ENCODE measurements around the gene BBIP1.
"Not testable (repeated sequence)": the region's sequence is repeated elsewhere in the genome, so short reads cannot be mapped to it uniquely, and the experiment has no call there.

BBIP1 gene

DNA sequence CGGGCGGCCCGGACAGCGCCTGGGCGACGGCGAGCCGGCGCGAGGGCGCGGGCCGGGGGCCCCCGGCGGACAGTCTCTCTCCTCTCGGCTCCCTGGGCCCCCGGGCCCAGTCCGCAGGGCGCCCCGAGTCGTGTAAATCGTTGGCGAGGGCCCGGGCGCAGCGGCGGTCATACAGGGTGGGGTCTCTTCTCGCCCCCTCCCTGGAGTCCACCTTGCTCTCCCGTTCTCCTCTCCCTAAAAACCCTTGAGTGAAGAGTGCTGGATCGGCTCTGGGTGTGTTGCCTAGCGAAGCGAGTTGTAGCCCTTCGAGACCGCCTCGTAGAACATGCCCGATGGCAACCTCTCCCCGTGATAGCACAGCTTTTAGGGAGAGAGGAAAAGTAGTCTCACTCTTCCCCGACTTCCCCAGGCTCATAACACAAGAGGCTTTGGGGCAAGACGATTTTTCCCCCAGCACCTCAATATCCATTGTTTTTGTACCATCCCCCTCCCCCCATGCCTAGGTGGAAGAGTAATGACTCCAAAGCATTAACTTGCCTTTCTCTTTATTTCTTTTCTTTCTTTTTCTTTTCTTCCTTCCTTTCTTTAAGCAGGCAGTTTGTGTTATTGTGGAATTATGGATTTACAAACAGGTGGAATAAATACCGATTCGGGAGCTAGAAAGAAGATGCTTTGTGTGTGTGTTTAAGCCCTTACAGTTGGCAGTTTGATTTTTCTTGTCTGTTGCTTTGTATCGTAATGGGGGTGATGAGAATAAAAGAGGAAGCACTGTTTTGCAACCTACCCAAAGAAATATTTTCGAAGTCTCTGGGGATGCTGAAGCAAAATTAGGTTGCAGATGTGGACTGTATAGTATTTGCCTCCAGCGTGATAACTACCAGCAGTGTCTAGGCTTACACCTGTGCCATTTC is 1.2 kb upstream of the BBIP1 start:
- DNase-seq, result peak; percentile 46 to 74

- peak in 1 of 2 experiments; percentile 98 for DNase-seq
Measured at GRCh38 chr10:110919349-110919931, 460 bp upstream of the BBIP1 start, which contains the start of gene SHOC2. Gene SHOC2, plus strand, starts transcription at chr10:110919604. Its CDS starts 44,755 bp downstream, at chr10:110964359.

DNA sequence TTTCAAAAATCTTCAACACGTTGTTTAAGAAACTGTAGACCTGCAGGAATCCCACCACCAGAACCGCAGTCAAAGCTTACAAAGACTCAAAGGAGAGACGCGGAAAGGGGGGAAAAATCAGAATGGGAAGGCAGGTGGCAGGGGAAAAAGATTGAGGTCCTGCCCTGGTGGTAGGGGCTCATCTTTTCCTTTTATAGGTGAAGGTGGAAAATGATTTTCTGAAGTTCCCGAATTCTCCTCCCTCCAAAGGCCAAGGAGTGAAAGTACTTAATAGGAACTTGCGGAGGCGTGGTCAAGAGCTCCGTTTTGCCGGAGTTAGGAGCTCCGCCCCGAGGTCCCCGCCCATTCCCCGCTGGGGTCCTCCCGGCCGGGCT is 724 bp downstream of the BBIP1 start:
- peak in 1 of 2 experiments; percentile 89 for DNase-seq

GRCh38 chr10:110916554-110917346 is 2.2 kb downstream of the BBIP1 start:
- DNase-seq, result no peak

DNA sequence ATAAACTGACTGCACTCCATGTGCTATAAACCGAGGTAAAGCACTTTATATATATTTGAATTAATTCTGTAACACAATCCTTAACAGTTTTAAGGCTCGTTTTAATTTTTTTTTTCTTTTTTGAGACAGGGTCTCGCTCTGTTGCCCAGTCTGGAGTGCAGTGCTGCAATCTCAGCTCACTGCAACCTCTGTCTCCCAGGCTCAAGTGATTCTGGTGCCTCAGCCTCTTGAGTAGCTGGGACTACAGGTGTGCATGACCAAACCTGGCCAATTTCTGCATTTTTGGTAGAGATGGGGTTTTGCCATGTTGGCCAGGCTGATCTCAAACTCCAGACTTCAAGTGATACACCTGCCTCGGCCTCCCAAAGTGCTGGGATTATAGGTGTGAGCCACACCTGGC is 3.4 kb downstream of the BBIP1 start:
- not testable (repeated sequence) for DNase-seq

- no peak for DNase-seq
Measured at GRCh38 chr10:110915035-110915434, 3.9 kb downstream of the BBIP1 start.

- no peak for DNase-seq
Measured at GRCh38 chr10:110914431-110914830, 4.5 kb downstream of the BBIP1 start.

- no peak for DNase-seq
Measured at GRCh38 chr10:110912374-110912773, 6.6 kb downstream of the BBIP1 start.

DNA sequence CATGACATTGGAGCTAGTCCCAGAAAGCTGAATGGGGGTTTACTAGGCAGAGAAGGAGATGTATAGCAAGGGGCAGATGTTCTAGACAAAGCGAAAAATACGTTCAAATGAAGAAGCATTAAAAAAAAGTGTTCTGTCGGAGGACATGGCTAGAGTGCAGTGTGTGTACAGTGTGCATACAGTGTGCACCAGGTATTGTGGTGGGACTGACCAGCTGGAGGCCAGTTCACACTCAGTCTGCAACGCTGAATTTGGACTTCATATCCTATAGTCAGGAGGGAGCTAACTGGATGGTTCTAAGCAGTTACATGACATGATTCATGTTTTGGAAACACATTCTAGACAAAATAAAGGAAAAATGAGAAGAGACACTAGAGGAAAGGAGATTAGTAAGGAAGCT is 8.8 kb downstream of the BBIP1 start:
- no peak for DNase-seq

- no peak for DNase-seq
Measured at GRCh38 chr10:110903280-110904278, 15.4 kb downstream of the BBIP1 start.

DNA sequence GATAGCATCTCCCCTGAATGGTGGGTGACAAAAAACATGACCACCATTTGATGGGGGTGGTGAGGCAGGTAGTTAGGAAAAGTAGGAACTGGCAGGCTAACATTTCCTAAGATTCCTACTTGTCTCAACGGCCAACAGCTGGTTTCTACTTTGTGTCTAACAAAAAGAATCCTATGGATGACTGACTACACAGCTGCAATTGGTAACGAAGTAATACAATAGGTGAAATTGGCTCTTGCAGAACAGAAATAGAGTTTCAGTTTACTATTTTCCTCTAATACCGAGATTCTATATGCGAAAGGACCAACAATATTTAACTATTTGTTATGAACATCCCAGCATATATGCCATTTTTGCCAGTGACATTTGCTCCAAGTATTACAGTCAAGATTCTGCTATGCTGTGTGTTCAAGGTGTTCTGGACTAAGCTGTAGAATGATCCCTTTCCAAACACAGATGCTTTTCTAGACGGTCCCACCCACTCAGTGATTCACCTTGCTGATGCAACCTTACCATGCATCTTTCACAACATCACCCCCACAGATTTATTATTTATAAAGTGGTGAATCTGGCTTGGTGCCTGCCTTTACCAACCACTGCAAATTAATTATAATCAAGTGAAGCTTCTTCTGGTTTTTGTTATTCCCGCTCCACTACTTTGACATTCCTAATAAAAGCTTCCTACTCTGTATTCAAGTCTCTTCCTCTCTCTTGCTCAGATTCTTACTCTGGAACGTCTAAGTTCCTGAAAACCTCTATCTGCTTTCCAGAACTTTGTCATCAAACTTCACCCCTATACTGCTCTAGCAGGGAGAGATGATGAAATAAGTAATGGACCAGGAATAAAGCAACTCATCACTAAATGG is 16.8 kb downstream of the BBIP1 start:
- DNase-seq, result no peak

DNA sequence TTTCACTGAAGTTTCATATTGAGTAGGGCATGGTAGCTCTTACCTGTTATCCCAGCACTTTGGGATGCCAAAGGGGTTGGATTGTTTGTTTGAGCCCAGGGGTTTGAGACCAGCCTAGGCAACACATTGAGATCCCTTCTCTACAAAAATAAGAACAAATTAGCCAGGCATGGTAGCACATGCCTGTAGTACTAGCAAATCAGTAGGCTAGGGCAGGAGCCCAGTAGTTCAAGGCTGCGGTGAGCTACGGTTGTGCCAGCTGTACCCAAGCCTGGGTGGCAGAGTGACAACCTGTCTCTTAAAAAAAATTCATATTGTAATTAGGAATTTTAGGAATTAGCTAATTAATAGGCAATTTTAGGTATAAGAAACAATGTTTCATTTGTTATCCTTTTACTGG is 18.0 kb downstream of the BBIP1 start:
- no peak for DNase-seq

DNA sequence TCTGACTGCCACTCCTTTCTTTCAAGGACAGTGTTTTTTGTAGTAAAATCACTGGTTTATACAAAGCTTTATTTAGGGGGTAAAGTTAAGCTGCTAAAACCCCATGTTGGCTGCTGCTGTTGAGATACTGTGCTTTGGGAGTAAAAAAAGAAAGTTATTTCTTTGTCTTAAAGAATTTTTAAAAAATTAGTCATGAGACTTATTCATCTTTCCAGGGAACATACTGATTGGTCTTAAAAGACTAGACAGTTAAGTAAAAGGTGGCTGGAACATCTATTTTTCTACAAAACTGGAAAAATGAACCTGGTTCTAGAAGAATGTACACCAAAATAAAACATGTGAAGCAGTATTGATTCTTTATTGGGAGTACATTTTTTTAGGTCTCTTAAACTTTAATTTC is 20.6 kb downstream of the BBIP1 start:
- DNase-seq, result no peak

DNA sequence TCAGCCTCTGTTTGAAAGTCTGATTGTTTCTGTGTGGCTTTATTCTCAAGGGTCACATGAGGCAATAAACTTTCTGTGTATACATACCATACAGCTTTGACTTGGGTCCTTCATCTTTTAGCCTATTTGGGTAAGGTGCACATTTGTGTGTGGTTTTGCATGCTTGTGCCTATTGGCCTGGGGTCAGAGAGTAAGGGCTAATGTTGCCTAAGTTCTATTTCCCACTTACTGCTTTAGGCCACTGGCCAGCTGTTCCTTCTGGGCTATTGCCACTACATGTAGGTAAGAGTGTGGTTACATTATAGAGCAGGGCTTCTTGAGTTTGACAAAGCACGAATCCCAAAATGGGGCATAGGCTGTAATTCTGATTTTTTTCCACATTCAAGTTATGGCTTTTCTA is 21.8 kb downstream of the BBIP1 start:
- no peak for DNase-seq

DNA sequence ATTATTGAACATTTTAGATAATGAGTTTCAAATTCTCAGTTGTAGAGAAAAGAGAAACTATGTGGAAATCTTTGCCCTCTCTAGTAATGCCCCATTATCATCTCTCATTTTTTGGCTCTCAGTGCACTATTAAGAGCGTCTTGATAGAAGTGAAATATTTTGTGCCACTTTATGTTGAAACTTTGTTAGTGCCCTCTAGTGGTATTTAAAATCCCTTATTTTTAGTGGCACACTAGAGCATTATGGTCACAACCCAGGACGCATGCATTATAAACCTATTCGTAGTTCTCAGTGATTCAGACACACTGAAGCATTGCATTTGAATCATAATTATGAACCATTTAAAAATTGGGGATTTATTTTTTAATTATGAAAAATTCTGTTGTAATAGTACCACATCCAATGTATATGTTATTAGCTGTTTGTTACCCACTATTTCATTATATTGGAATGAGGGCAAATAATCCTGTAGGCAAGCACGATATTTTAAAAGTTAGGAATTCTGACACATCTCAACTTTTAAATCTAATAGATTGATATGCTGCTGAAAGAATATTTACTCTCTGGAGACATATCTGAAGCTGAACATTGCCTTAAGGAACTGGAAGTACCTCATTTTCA is 25.3 kb downstream of the BBIP1 start:
- DNase-seq, result peak; percentile 28 to 65

GRCh38 chr10:110892602-110893288 is 26.2 kb downstream of the BBIP1 start:
- peak in 1 of 2 experiments; percentile 12 for DNase-seq

GRCh38 chr10:110887560-110887959 is 31.4 kb downstream of the BBIP1 start:
- DNase-seq, result no peak

- DNase-seq, result no peak
Measured at GRCh38 chr10:110885932-110886674, 32.9 kb downstream of the BBIP1 start.

DNA sequence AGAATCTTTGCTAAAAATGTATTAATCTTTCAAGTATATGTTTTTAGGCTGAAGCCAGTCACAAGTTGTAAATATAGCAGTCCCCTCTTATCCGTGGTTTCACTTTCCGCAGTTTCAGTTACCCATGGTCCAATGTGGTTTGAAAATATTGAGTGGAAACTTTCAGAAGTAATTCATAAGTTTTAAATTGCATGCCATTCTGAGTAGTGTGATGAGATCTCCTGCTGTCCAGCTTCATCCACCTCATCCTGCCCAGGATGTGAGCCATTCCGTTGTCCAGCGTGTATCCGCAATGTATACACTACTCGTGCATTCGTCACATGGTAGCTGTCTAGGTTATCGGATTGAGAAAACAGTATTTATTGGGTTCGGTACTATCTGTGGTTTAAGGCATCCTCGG is 35.1 kb downstream of the BBIP1 start:
- DNase-seq, result no peak
